ENCODE measurements around the gene SMURF1.

The SMURF1 gene

GRCh38 chr7:99002148-99002826, 141.6 kb downstream of the SMURF1 start:
- TF ChIP-seq GATA3 (IDR thresholded peaks at IDR 0.05; ENCODE audit: low read depth, low read length) = no peak

DNA sequence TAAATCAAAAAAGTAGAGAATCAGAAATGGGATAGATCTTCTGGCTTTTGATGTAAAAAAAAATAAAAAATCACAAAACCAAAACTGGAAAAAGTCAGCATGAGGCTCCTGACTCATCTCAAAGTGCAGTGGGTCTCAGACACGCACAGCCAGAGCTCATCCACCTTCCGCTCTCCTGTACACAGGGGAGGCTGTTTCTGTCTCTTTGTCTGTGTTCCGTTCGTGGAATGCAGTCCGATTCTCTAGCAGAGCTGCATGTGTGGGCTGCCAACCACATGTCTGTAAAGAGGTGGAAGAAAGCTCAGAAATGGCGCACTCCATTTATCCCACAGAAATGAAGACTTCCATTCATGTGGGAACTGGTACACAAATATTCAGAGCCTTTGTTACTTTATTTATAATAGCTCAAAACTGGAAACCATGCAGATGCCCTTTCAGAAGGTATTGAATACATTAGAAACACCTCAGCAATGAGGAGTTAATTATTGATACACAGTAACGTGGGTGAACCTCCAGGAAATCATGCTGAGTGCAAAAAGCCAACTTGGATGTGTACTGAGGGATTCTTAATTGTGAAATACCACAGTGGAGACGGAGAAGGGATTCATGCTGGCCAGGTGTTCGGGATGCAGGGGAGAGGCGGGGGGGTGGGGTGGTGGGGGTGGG, 142.3 kb downstream of the SMURF1 start:
- TF ChIP-seq GATA3 (IDR thresholded peaks at IDR 0.05; ENCODE audit: low read depth, low read length) (no peak), GATA2 (IDR thresholded peaks at IDR 0.05; ENCODE audit: low read depth, low read length) (no peak)

DNA sequence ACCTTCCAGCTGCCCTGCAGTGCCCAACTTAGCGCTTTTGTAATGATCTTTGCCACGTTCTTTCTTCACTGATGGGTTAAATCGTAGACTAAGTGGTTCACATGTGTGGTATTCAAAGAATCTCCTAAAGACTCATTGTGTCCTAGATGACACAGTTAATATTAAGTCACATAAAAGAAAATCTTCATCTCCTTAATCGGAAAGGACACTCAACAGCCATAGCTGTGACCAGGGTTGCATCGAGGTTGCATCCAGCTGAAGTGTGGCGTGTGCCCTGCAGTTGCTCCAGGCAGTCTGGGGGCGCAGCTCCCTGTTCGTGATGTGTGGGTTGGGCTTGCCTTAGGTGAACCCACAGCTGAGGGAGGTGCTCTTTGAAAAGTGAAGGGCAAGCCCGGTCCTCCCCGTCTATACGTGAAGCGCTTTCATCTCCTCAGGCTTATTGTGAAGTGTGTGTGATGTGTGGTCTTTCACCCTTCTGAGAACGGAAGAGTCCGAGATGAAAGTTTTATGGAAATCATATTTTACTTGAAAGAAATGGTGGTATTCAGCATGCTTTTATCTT, 142.9 kb downstream of the SMURF1 start:
- TF ChIP-seq GATA2 (IDR thresholded peaks at IDR 0.05; ENCODE audit: low read depth, low read length) (no peak), GATA3 (IDR thresholded peaks at IDR 0.05; ENCODE audit: low read depth, low read length) (no peak)

- TF ChIP-seq GATA3 (IDR thresholded peaks at IDR 0.05; ENCODE audit: low read depth, low read length) = no peak
- TF ChIP-seq GATA2 (IDR thresholded peaks at IDR 0.05; ENCODE audit: low read depth, low read length) = no peak
Observed at GRCh38 chr7:99000196-99000903, 143.6 kb downstream of the SMURF1 start.

- TF ChIP-seq GATA2 (IDR thresholded peaks at IDR 0.05; ENCODE audit: low read depth, low read length) (no peak), GATA3 (IDR thresholded peaks at IDR 0.05; ENCODE audit: low read depth, low read length) (no peak)
Observed at GRCh38 chr7:98998821-98999725, 144.8 kb downstream of the SMURF1 start.

- TF ChIP-seq GATA3 (IDR thresholded peaks at IDR 0.05; ENCODE audit: low read depth, low read length) (no peak), GATA2 (IDR thresholded peaks at IDR 0.05; ENCODE audit: low read depth, low read length) (no peak)
Observed at GRCh38 chr7:98997846-98998245, 146.1 kb downstream of the SMURF1 start.

DNA sequence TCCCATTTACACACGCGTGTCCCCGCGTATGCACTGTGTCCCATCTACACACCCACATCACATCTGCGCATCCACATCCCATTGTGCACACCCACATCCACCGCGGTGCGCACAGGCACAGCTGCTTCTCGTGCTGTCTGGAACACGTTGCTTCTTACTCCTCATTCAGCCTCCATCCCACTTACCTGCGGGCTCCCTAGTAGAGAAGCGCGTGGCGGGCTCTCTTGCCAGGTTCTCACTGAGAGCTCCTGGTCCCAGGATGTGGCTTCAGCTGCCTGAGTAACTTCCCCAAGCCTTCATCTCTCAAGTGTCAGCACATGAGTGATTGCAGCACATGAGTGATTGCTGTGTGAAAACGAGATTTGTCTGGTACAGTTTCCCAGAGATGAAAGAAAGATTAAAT, 147.8 kb downstream of the SMURF1 start:
- TF ChIP-seq GATA2 (IDR thresholded peaks at IDR 0.05; ENCODE audit: low read depth, low read length) (no peak), GATA3 (IDR thresholded peaks at IDR 0.05; ENCODE audit: low read depth, low read length) (no peak)

DNA sequence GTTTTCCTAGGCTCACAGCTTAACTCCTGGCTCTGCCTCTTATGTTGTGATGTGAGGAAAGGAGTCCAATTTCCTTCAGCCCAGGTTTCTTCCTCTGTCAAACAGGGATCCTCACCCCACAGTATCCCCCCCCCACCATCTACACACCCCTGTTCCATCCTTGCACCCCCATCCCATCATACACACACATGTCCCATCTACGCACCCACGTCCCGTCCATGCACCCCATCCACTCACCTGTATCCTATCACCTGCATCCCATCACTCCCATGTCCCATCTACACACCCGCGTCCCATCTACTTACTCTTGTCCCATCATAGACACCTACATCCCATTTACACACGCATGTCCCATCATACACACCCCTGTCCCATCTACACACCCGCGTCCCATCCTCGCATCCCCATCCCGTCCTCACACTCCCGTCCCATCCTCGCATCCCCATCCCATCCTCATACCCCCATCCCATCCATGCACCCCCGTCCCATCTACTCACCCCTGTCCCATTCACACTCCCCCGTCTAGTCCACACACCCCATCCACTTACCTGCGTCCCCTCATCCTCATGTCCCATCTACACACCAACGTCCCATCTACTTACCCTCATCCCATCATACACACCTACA, 148.3 kb downstream of the SMURF1 start:
- no peak for TF ChIP-seq GATA3 (IDR thresholded peaks at IDR 0.05; ENCODE audit: low read depth, low read length)
- TF ChIP-seq GATA2 (IDR thresholded peaks at IDR 0.05; ENCODE audit: low read depth, low read length) = no peak

DNA sequence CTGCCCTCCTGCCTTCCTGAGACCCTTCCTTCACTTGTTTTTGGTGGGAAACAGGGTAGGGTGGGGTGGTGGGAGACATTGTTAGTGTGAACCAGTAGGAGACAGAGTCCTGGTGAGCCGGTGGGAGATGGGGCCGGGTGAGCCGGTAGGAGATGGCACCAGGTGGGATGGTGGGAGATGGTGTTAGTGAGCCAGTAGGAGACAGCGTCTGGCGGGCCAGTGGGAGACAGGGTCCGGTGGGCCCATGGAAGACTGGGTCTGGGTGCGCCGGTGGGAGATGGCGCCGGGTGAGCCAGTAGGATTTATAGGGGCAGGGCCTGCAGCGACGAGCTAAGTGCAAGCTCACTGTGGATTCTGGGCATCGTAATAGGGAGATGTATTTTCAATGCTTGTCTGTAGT, 148.8 kb downstream of the SMURF1 start:
- TF ChIP-seq GATA2 (IDR thresholded peaks at IDR 0.05; ENCODE audit: low read depth, low read length) = no peak
- TF ChIP-seq GATA3 (IDR thresholded peaks at IDR 0.05; ENCODE audit: low read depth, low read length) = no peak

DNA sequence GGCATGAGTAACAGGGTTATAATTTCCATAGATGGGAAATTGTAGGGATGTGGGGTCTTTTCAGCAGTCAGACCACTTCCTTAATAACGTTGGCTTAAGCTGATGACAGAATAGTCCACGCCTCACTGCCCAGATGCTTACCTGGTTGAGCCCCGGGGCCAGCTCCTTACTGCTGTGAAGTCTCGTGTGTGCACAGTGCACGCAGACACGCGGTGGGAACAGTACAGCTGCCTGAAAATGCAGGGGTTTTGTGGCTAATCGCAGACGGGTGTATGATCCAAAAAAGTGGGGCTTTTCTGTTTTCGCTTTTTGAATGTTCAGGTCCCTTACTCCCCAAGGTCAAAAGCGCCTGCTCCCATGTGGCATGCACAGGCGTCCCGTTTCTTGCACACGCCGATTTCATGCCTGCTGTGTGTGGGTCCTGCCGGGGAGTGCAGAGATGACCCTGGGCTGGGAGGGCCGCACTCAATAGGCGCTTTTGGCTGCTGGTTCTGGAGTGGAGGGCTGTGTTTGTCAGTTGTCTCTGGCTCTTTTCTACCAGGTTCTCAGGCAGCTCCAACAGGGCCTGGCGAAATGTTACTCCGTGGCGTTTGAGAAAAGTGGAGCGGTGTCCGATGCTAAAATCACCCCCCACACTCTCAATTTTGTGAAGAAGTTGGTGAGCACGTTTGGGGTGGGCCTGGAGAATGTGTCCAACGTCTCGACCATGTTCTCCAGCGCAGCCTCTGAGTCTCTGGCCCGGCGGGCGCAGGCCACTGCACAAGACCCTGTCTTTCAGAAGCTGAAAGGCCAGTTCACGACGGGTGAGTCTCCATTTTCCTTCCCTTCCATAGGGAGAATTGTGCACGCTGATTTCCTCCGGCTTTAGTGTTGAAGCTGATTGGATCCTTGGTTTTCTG, 149.6 kb downstream of the SMURF1 start:
- no peak for TF ChIP-seq GATA3 (IDR thresholded peaks at IDR 0.05; ENCODE audit: low read depth, low read length)
- TF ChIP-seq GATA2 (IDR thresholded peaks at IDR 0.05; ENCODE audit: low read depth, low read length) = no peak

DNA sequence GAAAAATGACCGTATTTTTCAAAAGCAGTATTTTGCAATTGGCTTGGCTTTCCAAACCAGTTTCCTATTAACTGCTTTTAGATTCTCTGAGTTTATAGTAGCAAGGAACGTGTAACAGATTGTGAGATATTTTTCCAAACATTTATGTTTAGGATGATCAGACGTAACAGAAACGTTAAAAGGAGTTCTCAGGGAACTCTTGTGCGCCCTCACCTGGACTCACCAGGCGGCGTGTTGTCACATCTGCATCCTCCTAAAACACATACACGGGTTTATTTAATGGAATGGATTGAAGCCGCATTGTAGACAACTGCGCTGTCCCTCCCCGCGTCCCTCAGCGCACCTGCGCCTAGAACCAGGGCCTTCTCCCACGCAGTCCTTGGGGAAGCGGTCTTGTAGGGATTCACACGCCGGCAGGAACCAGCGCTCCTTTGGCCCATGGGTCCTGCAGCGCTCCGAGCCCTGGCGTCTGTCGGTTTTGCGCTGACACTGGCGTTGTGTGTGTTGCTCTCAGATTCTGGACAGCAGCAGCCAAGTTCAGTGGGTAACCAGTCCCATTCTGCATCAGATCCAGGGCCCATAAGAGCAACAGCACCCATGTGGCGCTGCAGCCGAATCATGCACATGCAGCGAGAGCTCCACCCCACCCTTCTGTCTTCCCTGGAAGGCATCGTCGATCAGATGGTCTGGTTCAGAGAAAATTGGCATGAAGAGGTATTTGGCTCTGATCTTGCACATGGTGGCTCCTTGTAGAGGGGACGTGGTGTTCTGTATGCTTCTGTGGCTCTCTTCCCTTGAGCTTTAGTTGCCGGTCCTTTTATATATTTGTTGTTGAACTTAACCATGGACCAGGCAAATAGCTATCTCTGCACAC, 150.6 kb downstream of the SMURF1 start:
- TF ChIP-seq GATA2 (IDR thresholded peaks at IDR 0.05; ENCODE audit: low read depth, low read length) = no peak
- TF ChIP-seq GATA3 (IDR thresholded peaks at IDR 0.05; ENCODE audit: low read depth, low read length) = no peak
